Astrocyte (in vitro differentiated cells and primary cell): ENCODE measurements around the gene ASXL1. TPM values are rescaled to one million over a fixed set of nuclear protein-coding genes. Genes with fewer than 3 reads are reported as not detected.

Experiments used
- DNase-seq: peaks from one replicate; pipeline ENCODE4 v3.0.0-alpha.2; 2010; ENCODE audit warnings: low read depth
- FAIRE-seq: peaks from 2 replicates; lab custom pipeline; 2011; peaks lifted over from hg19 to GRCh38; lab: Jason Lieb, UNC
- H2AFZ ChIP-seq: 2 replicates; pipeline ENCODE4 v1.6.0; 2012; ENCODE audit warnings: low read depth, low read length, inconsistent platforms
- H3K27ac ChIP-seq: 2 replicates; pipeline ENCODE4 v1.5.1; 2011; ENCODE audit warnings: low read depth, low read length, inconsistent platforms
- H3K27me3 ChIP-seq: 2 replicates; pipeline ENCODE4 v1.6.0; 2011; ENCODE audit warnings: low read length, inconsistent platforms; ENCODE audit not compliant: insufficient read depth
- H3K36me3 ChIP-seq: 2 replicates; pipeline ENCODE4 v1.5.1; 2011; ENCODE audit warnings: low read length, inconsistent platforms; ENCODE audit not compliant: insufficient read depth
- H3K4me1 ChIP-seq: 2 replicates; pipeline ENCODE4 v1.5.1; 2011; ENCODE audit warnings: low read length, inconsistent platforms; ENCODE audit not compliant: insufficient read depth
- H3K4me2 ChIP-seq: 2 replicates; pipeline ENCODE4 v1.6.0; 2012; ENCODE audit warnings: low read length, inconsistent platforms
- H3K4me3 ChIP-seq: 2 replicates; pipeline ENCODE4 v1.5.1; 2011; ENCODE audit warnings: low read depth, mild to moderate bottlenecking, low read length, inconsistent platforms; ENCODE audit not compliant: insufficient read depth
- H3K79me2 ChIP-seq: 2 replicates; pipeline ENCODE4 v1.6.0; 2012; ENCODE audit warnings: mild to moderate bottlenecking, low read length, inconsistent platforms; ENCODE audit not compliant: insufficient read depth
- H3K9ac ChIP-seq: 2 replicates; pipeline ENCODE4 v1.6.0; 2012; ENCODE audit warnings: mild to moderate bottlenecking, low read length, inconsistent platforms
- H3K9me3 ChIP-seq: 2 replicates; pipeline ENCODE4 v1.5.1; 2012; ENCODE audit warnings: low read depth, mild to moderate bottlenecking, low read length, inconsistent platforms; ENCODE audit not compliant: insufficient read depth
- H4K20me1 ChIP-seq: 2 replicates; pipeline ENCODE4 v1.6.0; 2012; ENCODE audit warnings: low read length, inconsistent platforms; ENCODE audit not compliant: insufficient read depth
- H3K27ac Mint-ChIP-seq: one replicate; pipeline ENCODE4 v1.8.0; 2021; ENCODE audit warnings: mild to moderate bottlenecking, mixed read lengths; ENCODE audit not compliant: unreplicated experiment
- H3K27me3 Mint-ChIP-seq: one replicate; pipeline ENCODE4 v1.8.0; 2021; ENCODE audit warnings: low read depth, mixed read lengths; ENCODE audit not compliant: unreplicated experiment
- H3K36me3 Mint-ChIP-seq: one replicate; pipeline ENCODE4 v1.8.0; 2021; ENCODE audit warnings: low read depth, mixed read lengths; ENCODE audit not compliant: unreplicated experiment
- H3K4me1 Mint-ChIP-seq: one replicate; pipeline ENCODE4 v1.8.0; 2021; ENCODE audit warnings: low read depth, mixed read lengths; ENCODE audit not compliant: unreplicated experiment
- H3K4me3 Mint-ChIP-seq: one replicate; pipeline ENCODE4 v1.8.0; 2021; ENCODE audit warnings: mild to moderate bottlenecking, moderate library complexity, mixed read lengths; ENCODE audit not compliant: unreplicated experiment
- H3K9me3 Mint-ChIP-seq: one replicate; pipeline ENCODE4 v1.8.0; 2021; ENCODE audit warnings: mild to moderate bottlenecking, mixed read lengths; ENCODE audit not compliant: unreplicated experiment
- EZH2 ChIP-seq: IDR thresholded peaks from 2 replicates; pipeline ENCODE4 v1.6.1; 2012; ENCODE audit warnings: mild to moderate bottlenecking, low read length, inconsistent platforms; ENCODE audit not compliant: insufficient read depth
- total RNA-seq: library from RNA; stranded (reverse); gene quantifications from 2 replicates; pipeline ENCODE4 v1.2.1, GENCODE V29; 2021
- TF ChIP-seq, protein P1 (sequence below): IDR thresholded peaks from 2 replicates; pipeline ENCODE4 v1.5.1; 2011; ENCODE audit warnings: low read depth, mild to moderate bottlenecking, inconsistent platforms, low read length, moderate library complexity; ENCODE audit not compliant: insufficient read depth

ASXL1 gene
- total RNA-seq, 1 donor from 2014 or later = 62.4 TPM

- peaks cover 49% of the 10 kb centered on the region for H3K36me3 ChIP-seq
- no peaks in the 10 kb centered on the region for H3K9me3 ChIP-seq
- no peaks in the 10 kb centered on the region for H3K9me3 Mint-ChIP-seq
- no peaks in the 10 kb centered on the region for H3K27me3 ChIP-seq
- H3K27ac Mint-ChIP-seq = no peak overlapping the region
- peaks cover 52% of the 10 kb centered on the region for H3K36me3 Mint-ChIP-seq
- DNase-seq = no peak
- no peaks in the 10 kb centered on the region for H3K27me3 Mint-ChIP-seq
- no peak overlapping the region for H3K4me3 ChIP-seq
- H3K4me3 Mint-ChIP-seq = no peak overlapping the region
- H3K4me2 ChIP-seq = no peak overlapping the region
- peaks cover 4% of the 10 kb centered on the region for H3K4me1 ChIP-seq
- H4K20me1 ChIP-seq = peaks cover 85% of the 10 kb centered on the region
- no peak for FAIRE-seq
- H3K9ac ChIP-seq = no peak overlapping the region
- no peak overlapping the region for H3K27ac ChIP-seq
- TF ChIP-seq, protein P1, sequence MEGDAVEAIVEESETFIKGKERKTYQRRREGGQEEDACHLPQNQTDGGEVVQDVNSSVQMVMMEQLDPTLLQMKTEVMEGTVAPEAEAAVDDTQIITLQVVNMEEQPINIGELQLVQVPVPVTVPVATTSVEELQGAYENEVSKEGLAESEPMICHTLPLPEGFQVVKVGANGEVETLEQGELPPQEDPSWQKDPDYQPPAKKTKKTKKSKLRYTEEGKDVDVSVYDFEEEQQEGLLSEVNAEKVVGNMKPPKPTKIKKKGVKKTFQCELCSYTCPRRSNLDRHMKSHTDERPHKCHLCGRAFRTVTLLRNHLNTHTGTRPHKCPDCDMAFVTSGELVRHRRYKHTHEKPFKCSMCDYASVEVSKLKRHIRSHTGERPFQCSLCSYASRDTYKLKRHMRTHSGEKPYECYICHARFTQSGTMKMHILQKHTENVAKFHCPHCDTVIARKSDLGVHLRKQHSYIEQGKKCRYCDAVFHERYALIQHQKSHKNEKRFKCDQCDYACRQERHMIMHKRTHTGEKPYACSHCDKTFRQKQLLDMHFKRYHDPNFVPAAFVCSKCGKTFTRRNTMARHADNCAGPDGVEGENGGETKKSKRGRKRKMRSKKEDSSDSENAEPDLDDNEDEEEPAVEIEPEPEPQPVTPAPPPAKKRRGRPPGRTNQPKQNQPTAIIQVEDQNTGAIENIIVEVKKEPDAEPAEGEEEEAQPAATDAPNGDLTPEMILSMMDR = peak; percentile 25
- no peak for TF ChIP-seq EZH2
- peaks cover 36% of the 10 kb centered on the region for H3K79me2 ChIP-seq
- peaks cover 6% of the 10 kb centered on the region for H3K4me1 Mint-ChIP-seq
- no peak overlapping the region for H2AFZ ChIP-seq
These were observed 79.4 kb downstream of the ASXL1 start for GRCh38 chr20:32437391-32438074.

GRCh38 chr20:32438331-32438858, 80.3 kb downstream of the ASXL1 start:
- no peaks in the 10 kb centered on the region for H3K9me3 Mint-ChIP-seq
- peaks cover 36% of the 10 kb centered on the region for H3K79me2 ChIP-seq
- no peak overlapping the region for H3K27ac Mint-ChIP-seq
- H3K4me1 ChIP-seq = peaks cover 4% of the 10 kb centered on the region
- H3K4me3 Mint-ChIP-seq = no peak overlapping the region
- no peak overlapping the region for H3K4me3 ChIP-seq
- TF ChIP-seq EZH2 = no peak
- TF ChIP-seq, protein P1 = no peak
- no peak overlapping the region for H2AFZ ChIP-seq
- no peak overlapping the region for H3K9ac ChIP-seq
- H3K4me2 ChIP-seq = no peak overlapping the region
- no peaks in the 10 kb centered on the region for H3K27me3 ChIP-seq
- H3K4me1 Mint-ChIP-seq = peaks cover 6% of the 10 kb centered on the region
- DNase-seq (no peak), FAIRE-seq (no peak)
- H4K20me1 ChIP-seq = peaks cover 89% of the 10 kb centered on the region
- no peaks in the 10 kb centered on the region for H3K9me3 ChIP-seq
- peaks cover 43% of the 10 kb centered on the region for H3K36me3 ChIP-seq
- no peaks in the 10 kb centered on the region for H3K27me3 Mint-ChIP-seq
- H3K36me3 Mint-ChIP-seq = peaks cover 49% of the 10 kb centered on the region
- H3K27ac ChIP-seq = no peak overlapping the region
